IMR-90 (cell line): ENCODE data around the gene TRPM1. TPM values are rescaled to one million over a fixed set of nuclear protein-coding genes. Genes with fewer than 3 reads are reported as not detected.

ENCODE experiments used
- ATAC-seq: fragments of 200-7000 bp; cut with Tn5 transposase; 2 replicates; pipeline ENCODE4 v1.9.1; 2020; ENCODE audit warnings: low read depth, mild to moderate bottlenecking, moderate library complexity
- BruUV-seq: library from RNA; stranded (reverse); fragments of 400-500 nt; replicated peaks from 2 replicates; lab custom pipeline; 2021; lab: Mats Ljungman, UMichigan
- CTCF ChIA-PET: fragments of 300-600 bp; formaldehyde crosslinking; extraction: SDS; loops from one replicate; lab custom pipeline; 2021; ENCODE audit warnings: antibody characterized with exemption; lab: Yijun Ruan, JAX
- POLR2A ChIA-PET: fragments of 300-600 bp; sonication (Branson Sonifier 250); formaldehyde crosslinking; loops from one replicate; lab custom pipeline; 2022; ENCODE audit warnings: antibody characterized with exemption; ENCODE audit not compliant: unreplicated experiment; lab: Charles Lee
- DNase-seq: peaks from one replicate; pipeline ENCODE4 v3.0.0; 2013
- H2AFZ ChIP-seq: replicated peaks from 2 replicates; pipeline ENCODE3; 2013; ENCODE audit warnings: low read length, mild to moderate bottlenecking; ENCODE audit not compliant: poor library complexity
- H2AK5ac ChIP-seq: 2 replicates; pipeline ENCODE4 v1.6.1; 2013; ENCODE audit warnings: low read depth, low read length, inconsistent platforms
- H2AK9ac ChIP-seq: replicated peaks from 2 replicates; pipeline ENCODE3; 2013; ENCODE audit warnings: mild to moderate bottlenecking, low read depth, low read length, moderate library complexity; ENCODE audit not compliant: poor library complexity
- H2BK120ac ChIP-seq: 2 replicates; pipeline ENCODE4 v1.6.1; 2013; ENCODE audit warnings: low read depth, low read length, inconsistent platforms
- H2BK15ac ChIP-seq: 3 replicates; pipeline ENCODE4 v1.6.1; 2013; ENCODE audit warnings: low read depth, low read length, inconsistent platforms
- H2BK20ac ChIP-seq: 2 replicates; pipeline ENCODE4 v1.6.1; 2013; ENCODE audit warnings: low read depth, mild to moderate bottlenecking, inconsistent platforms, low read length, moderate library complexity
- H2BK5ac ChIP-seq: 2 replicates; pipeline ENCODE4 v1.6.1; 2013; ENCODE audit warnings: mild to moderate bottlenecking, low read depth, low read length, inconsistent platforms; ENCODE audit not compliant: poor library complexity, severe bottlenecking
- H3K14ac ChIP-seq: replicated peaks from 2 replicates; pipeline ENCODE4 v1.6.1; 2013; ENCODE audit warnings: low read depth, low read length, inconsistent platforms
- H3K18ac ChIP-seq: 2 replicates; pipeline ENCODE4 v1.6.1; 2013; ENCODE audit warnings: low read depth, low read length, control low read depth
- H3K23ac ChIP-seq: 2 replicates; pipeline ENCODE4 v1.6.1; 2013; ENCODE audit warnings: low read depth, low read length, inconsistent platforms
- H3K27ac ChIP-seq: 2 replicates; pipeline ENCODE4 v1.5.1; 2013; ENCODE audit warnings: mild to moderate bottlenecking, control low read depth, low read length; ENCODE audit not compliant: insufficient read depth
- H3K27me3 ChIP-seq: 2 replicates; pipeline ENCODE4 v1.6.1; 2013; ENCODE audit warnings: low read length; ENCODE audit not compliant: control insufficient read depth, insufficient read depth
- H3K36me3 ChIP-seq: 2 replicates; pipeline ENCODE4 v1.6.1; 2013; ENCODE audit warnings: low read length, mixed read lengths; ENCODE audit not compliant: control insufficient read depth, insufficient read depth
- H3K4ac ChIP-seq: 2 replicates; pipeline ENCODE4 v1.6.1; 2013; ENCODE audit warnings: low read depth, low read length, inconsistent platforms
- H3K4me1 ChIP-seq: 2 replicates; pipeline ENCODE4 v1.6.1; 2013; ENCODE audit warnings: low read length, mixed read lengths; ENCODE audit not compliant: control insufficient read depth, insufficient read depth
- H3K4me2 ChIP-seq: 2 replicates; pipeline ENCODE4 v1.6.1; 2013; ENCODE audit warnings: low read depth, mild to moderate bottlenecking, control low read depth, low read length, moderate library complexity
- H3K4me3 ChIP-seq: 2 replicates; pipeline ENCODE4 v1.5.1; 2013; ENCODE audit warnings: low read depth, mild to moderate bottlenecking, control low read depth, low read length, moderate library complexity; ENCODE audit not compliant: insufficient read depth
- H3K56ac ChIP-seq: 2 replicates; pipeline ENCODE4 v1.6.1; 2013; ENCODE audit warnings: low read length, inconsistent platforms; ENCODE audit not compliant: insufficient read depth; ENCODE audit errors: extremely low read depth
- H3K79me1 ChIP-seq, 2 experiments: 2 replicates each; pipeline ENCODE4 v1.6.1; 2013; ENCODE audit warnings: low read length in 2 of 2, inconsistent platforms in 1 of 2, low read depth in 1 of 2
- H3K9ac ChIP-seq: 2 replicates; pipeline ENCODE4 v1.6.1; 2013; ENCODE audit warnings: low read depth, low read length, control low read depth
- H3K9me1 ChIP-seq: 2 replicates; pipeline ENCODE4 v1.6.1; 2013; ENCODE audit warnings: low read length, inconsistent platforms; ENCODE audit not compliant: insufficient read depth
- H3K9me3 ChIP-seq: 2 replicates; pipeline ENCODE4 v1.6.1; 2013; ENCODE audit warnings: low read length; ENCODE audit not compliant: control insufficient read depth, insufficient read depth
- H4K20me1 ChIP-seq: 2 replicates; pipeline ENCODE4 v1.6.1; 2013; ENCODE audit warnings: low read length, inconsistent platforms; ENCODE audit not compliant: insufficient read depth
- H4K5ac ChIP-seq: 2 replicates; pipeline ENCODE4 v1.6.1; 2013; ENCODE audit warnings: mild to moderate bottlenecking, low read depth, low read length, control low read depth
- H4K8ac ChIP-seq, 2 experiments: 2 replicates each; pipeline ENCODE4 v1.6.1; 2013; ENCODE audit warnings: low read depth in 2 of 2, low read length in 2 of 2, control low read depth in 1 of 2, inconsistent platforms in 1 of 2
- H4K91ac ChIP-seq: 2 replicates; pipeline ENCODE4 v1.6.1; 2013; ENCODE audit warnings: low read depth, low read length, inconsistent platforms; ENCODE audit not compliant: insufficient read depth
- BHLHE40 ChIP-seq: fragments of 150-350 bp; IDR thresholded peaks from 2 replicates; pipeline ENCODE4 v1.6.1; 2016; ENCODE audit warnings: mild to moderate bottlenecking, low read depth, low read length
- CEBPB ChIP-seq: IDR thresholded peaks from 2 replicates; pipeline ENCODE4 v1.6.1; 2012; ENCODE audit warnings: low read depth, low read length, improper control_type of control experiment
- CHD1 ChIP-seq: IDR thresholded peaks from 2 replicates; pipeline ENCODE4 v1.6.1; 2012; ENCODE audit warnings: low read depth, low read length, improper control_type of control experiment
- FOS ChIP-seq: fragments of 150-350 bp; IDR thresholded peaks from 2 replicates; pipeline ENCODE4 v1.6.1; 2016; ENCODE audit warnings: low read depth, low read length
- MAFK ChIP-seq: IDR thresholded peaks from 2 replicates; pipeline ENCODE4 v1.6.1; 2012; ENCODE audit warnings: low read depth, low read length, improper control_type of control experiment
- MAZ ChIP-seq: IDR thresholded peaks from 2 replicates; pipeline ENCODE4 v1.6.1; 2012; ENCODE audit warnings: low read depth, mild to moderate bottlenecking, low read length, improper control_type of control experiment, moderate library complexity, borderline replicate concordance
- MXI1 ChIP-seq: IDR thresholded peaks from 2 replicates; pipeline ENCODE4 v1.6.1; 2012; ENCODE audit warnings: low read depth, mild to moderate bottlenecking, low read length, moderate library complexity, borderline replicate concordance
- NFE2L2 ChIP-seq: fragments of 150-350 bp; IDR thresholded peaks from 2 replicates; pipeline ENCODE4 v1.6.1; 2016; ENCODE audit warnings: low read depth, mild to moderate bottlenecking, low read length
- POLR2A ChIP-seq: IDR thresholded peaks from 2 replicates; pipeline ENCODE4 v1.6.1; 2012; ENCODE audit warnings: mild to moderate bottlenecking, low read depth, low read length
- RCOR1 ChIP-seq: IDR thresholded peaks from 2 replicates; pipeline ENCODE4 v1.6.1; 2012; ENCODE audit warnings: mild to moderate bottlenecking, low read length, improper control_type of control experiment; ENCODE audit not compliant: insufficient replicate concordance
- RFX5 ChIP-seq: IDR thresholded peaks from 2 replicates; pipeline ENCODE4 v1.8.0; 2012; ENCODE audit warnings: low read depth, mild to moderate bottlenecking, low read length, moderate library complexity
- SMC3 ChIP-seq: fragments of 150-350 bp; IDR thresholded peaks from 2 replicates; pipeline ENCODE4 v1.6.1; 2016; ENCODE audit warnings: low read depth, mild to moderate bottlenecking, antibody characterized with exemption, low read length, moderate library complexity
- USF2 ChIP-seq: fragments of 150-350 bp; IDR thresholded peaks from 2 replicates; pipeline ENCODE4 v1.6.1; 2017; ENCODE audit warnings: mild to moderate bottlenecking, antibody characterized with exemption, low read length, low read depth
- WGBS, 2 experiments: methylation state at CpG; one replicate each; pipeline versions ENCODE4 v1.1.5 to v1.1.7; 2013; ENCODE audit warnings: missing lambda C conversion rate in 2 of 2; ENCODE audit not compliant: insufficient read length in 1 of 2; ENCODE audit errors: extremely low coverage in 2 of 2; 5-methylcytosine and 5-hydroxymethylcytosine counted together
- dilution Hi-C: fragments of 300-500 bp; cut with HindIII; formaldehyde crosslinking; loops from one replicate; pipeline ENCODE4 v1.14.3; 2018; ENCODE audit warnings: low sequenced_read_pairs; ENCODE audit not compliant: unreplicated experiment
- in situ Hi-C: fragments of 300-500 bp; cut with MboI; formaldehyde crosslinking; loops from 3 replicates; pipeline ENCODE4 v1.14.3; 2019; ENCODE audit warnings: low sequenced_read_pairs, inconsistent platforms, mixed read lengths
- intact Hi-C: fragments of 100-400 bp; cut with micrococcal nuclease; formaldehyde crosslinking; loops from 2 replicates; pipeline ENCODE4 v1.10.0; 2022
- polyA plus RNA-seq, 3 experiments: library from polyadenylated mRNA; depleted of rRNA; stranded (reverse); fragments of >200 nt; gene quantifications; 2 replicates each; pipeline ENCODE4 v1.2.3, GENCODE V29; 2012; ENCODE audit warnings: low replicate concordance in 1 of 3
- total RNA-seq: library from RNA; depleted of rRNA; stranded (reverse); fragments of >200 nt; gene quantifications from 2 replicates; pipeline ENCODE4 v1.2.3, GENCODE V29; 2012
- TF ChIP-seq, protein P1 (sequence below): fragments of 150-350 bp; IDR thresholded peaks from 2 replicates; pipeline ENCODE4 v1.6.1; 2016; ENCODE audit warnings: low read depth, mild to moderate bottlenecking, low read length, moderate library complexity, borderline replicate concordance

Gene TRPM1
- total and polyA plus RNA-seq, 2 of the 4 experiments (the other 2 are of a cell fraction) = not detected

DNA sequence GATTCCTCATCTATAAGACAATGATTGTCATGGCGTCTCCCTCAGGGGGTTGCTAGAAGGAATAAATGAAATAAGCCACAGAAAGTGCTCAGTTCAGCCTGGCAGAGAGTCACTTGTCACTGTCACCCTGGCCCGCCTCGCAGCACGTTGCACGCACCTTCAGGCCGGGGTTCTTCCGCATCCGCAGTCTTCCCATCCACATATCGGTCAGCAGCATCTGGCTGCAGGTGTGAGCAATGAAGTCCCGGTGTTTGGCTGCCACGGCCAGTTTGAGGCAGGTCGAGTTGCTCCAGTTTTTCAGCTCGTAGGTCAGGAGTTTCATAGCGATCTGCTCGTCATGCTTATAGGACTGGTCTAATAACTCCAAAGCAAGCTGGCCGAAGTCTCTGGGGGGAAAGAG lies 61.6 kb downstream of the TRPM1 start:
- Histone ChIP-seq H4K20me1 (no peaks in the 10 kb centered on the region), H4K5ac (no peak overlapping the region), H3K4me1 (peaks cover 2% of the 10 kb centered on the region; the same call in 1 of the 2 replicates), H3K4me2 (no peak overlapping the region), H3K36me3 (no peaks in the 10 kb centered on the region), H2BK5ac (no peak overlapping the region), H2BK120ac (no peak overlapping the region), H3K18ac (no peak overlapping the region), H2AK5ac (no peak overlapping the region), H2AK9ac (peak overlapping the region; percentile 55), H3K14ac (no peak overlapping the region), H3K9ac (no peak overlapping the region), H3K9me1 (no peaks in the 10 kb centered on the region), H2BK20ac (no peak overlapping the region), H3K9me3 (0 out of 2 replicates have a peak, but pooled peaks cover 1% of the 10 kb centered on the region), H3K27ac (no peak overlapping the region), H3K4ac (no peak overlapping the region), H2AFZ (peak overlapping the region; percentile 24), H3K79me1 (no peaks in the 10 kb centered on the region), H4K91ac (no peak overlapping the region), H4K8ac (no peak overlapping the region), H3K4me3 (no peak overlapping the region), H3K27me3 (no peaks in the 10 kb centered on the region), H2BK15ac (no peak overlapping the region), H3K23ac (no peak overlapping the region), H3K56ac (no peak overlapping the region)
- WGBS, 2 experiments = 87% methylated on average over 12 of the region's 16 CpGs; no CpG with 5 or more reads in 1 of the 2 experiments
- no TSS peak for BruUV-seq
- CTCF ChIA-PET = no interaction called here
- POLR2A ChIA-PET = no interaction called here
- intact Hi-C loops = loop anchor here (5.0 kb wide), 1 partner anchor 48 kb away; the partner anchor contains the start of gene MTMR10
- DNase-seq (no peak), ATAC-seq (no peak)
- no peak for TF ChIP-seq FOS
- no peak for TF ChIP-seq POLR2A
- TF ChIP-seq USF2 = no peak
- no peak for TF ChIP-seq RCOR1
- no peak for TF ChIP-seq CEBPB
- TF ChIP-seq, protein P1, sequence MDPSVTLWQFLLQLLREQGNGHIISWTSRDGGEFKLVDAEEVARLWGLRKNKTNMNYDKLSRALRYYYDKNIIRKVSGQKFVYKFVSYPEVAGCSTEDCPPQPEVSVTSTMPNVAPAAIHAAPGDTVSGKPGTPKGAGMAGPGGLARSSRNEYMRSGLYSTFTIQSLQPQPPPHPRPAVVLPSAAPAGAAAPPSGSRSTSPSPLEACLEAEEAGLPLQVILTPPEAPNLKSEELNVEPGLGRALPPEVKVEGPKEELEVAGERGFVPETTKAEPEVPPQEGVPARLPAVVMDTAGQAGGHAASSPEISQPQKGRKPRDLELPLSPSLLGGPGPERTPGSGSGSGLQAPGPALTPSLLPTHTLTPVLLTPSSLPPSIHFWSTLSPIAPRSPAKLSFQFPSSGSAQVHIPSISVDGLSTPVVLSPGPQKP = no peak
- no peak for TF ChIP-seq MAFK
- no peak for TF ChIP-seq RFX5
- no peak for TF ChIP-seq BHLHE40
- TF ChIP-seq MXI1 = no peak
- TF ChIP-seq CHD1 = no peak
- TF ChIP-seq NFE2L2 = no peak
- no peak for TF ChIP-seq MAZ
- no peak for TF ChIP-seq SMC3
- in situ Hi-C loops = no loop called here
- dilution Hi-C loops = no loop called here
